BLaER1 (cell line): ENCODE data around the gene ARID1B.
A peak's percentile ranks its signal among the peaks of the same experiment; 100 is the strongest.

Experiments
- H3K27ac ChIP-seq: shearing (Covaris generic); formaldehyde crosslinking; 2 replicates; pipeline ENCODE4 v1.8.1; 2022
- H3K27me3 ChIP-seq: shearing (Covaris generic); formaldehyde crosslinking; 2 replicates; pipeline ENCODE4 v1.8.1; 2022
- H3K36me3 ChIP-seq: shearing (Covaris generic); formaldehyde crosslinking; 2 replicates; pipeline ENCODE4 v1.8.1; 2022
- H3K4me1 ChIP-seq: shearing (Covaris generic); formaldehyde crosslinking; 2 replicates; pipeline ENCODE4 v1.8.1; 2022
- H3K4me2 ChIP-seq: shearing (Covaris generic); formaldehyde crosslinking; 2 replicates; pipeline ENCODE4 v1.8.1; 2022
- H3K4me3 ChIP-seq: shearing (Covaris generic); formaldehyde crosslinking; 2 replicates; pipeline ENCODE4 v1.8.1; 2022
- H3K9ac ChIP-seq: shearing (Covaris generic); formaldehyde crosslinking; 2 replicates; pipeline ENCODE4 v1.8.1; 2022
- H3K9me3 ChIP-seq: shearing (Covaris generic); formaldehyde crosslinking; 2 replicates; pipeline ENCODE4 v1.8.1; 2022
- H4K20me1 ChIP-seq: shearing (Covaris generic); formaldehyde crosslinking; 2 replicates; pipeline ENCODE4 v1.8.1; 2022
- Cebpa-rat ChIP-seq: shearing (Covaris generic); IDR thresholded peaks from 2 replicates; pipeline ENCODE4 v1.8.1; 2022

ARID1B gene

GRCh38 chr6:156752666-156753301, 24.4 kb upstream of the ARID1B start:
- H3K4me1 ChIP-seq, result peaks cover 11% of the 10 kb centered on the region
- no peaks in the 10 kb centered on the region for H3K9me3 ChIP-seq
- no peaks in the 10 kb centered on the region for H3K27me3 ChIP-seq
- no peak overlapping the region for H3K4me3 ChIP-seq
- no peaks in the 10 kb centered on the region for H3K36me3 ChIP-seq
- H4K20me1 ChIP-seq, result no peaks in the 10 kb centered on the region
- peak overlapping the region; percentile 57 for H3K4me2 ChIP-seq
- no peak overlapping the region for H3K27ac ChIP-seq
- no peak for TF ChIP-seq Cebpa-rat
- no peak overlapping the region for H3K9ac ChIP-seq

GRCh38 chr6:156756630-156757610, 20.3 kb upstream of the ARID1B start:
- Histone ChIP-seq H3K9me3 (no peaks in the 10 kb centered on the region), H4K20me1 (no peaks in the 10 kb centered on the region), H3K27ac (no peak overlapping the region), H3K4me1 (peaks cover 11% of the 10 kb centered on the region), H3K4me3 (no peak overlapping the region), H3K9ac (no peak overlapping the region), H3K36me3 (no peaks in the 10 kb centered on the region), H3K4me2 (no peak overlapping the region), H3K27me3 (no peaks in the 10 kb centered on the region)
- TF ChIP-seq Cebpa-rat, result no peak

GRCh38 chr6:156757849-156758248, 19.3 kb upstream of the ARID1B start:
- no peak for TF ChIP-seq Cebpa-rat
- Histone ChIP-seq H3K4me1 (peaks cover 4% of the 10 kb centered on the region), H3K9ac (no peak overlapping the region), H3K4me2 (no peak overlapping the region), H3K4me3 (no peak overlapping the region), H3K27me3 (no peaks in the 10 kb centered on the region), H3K36me3 (no peaks in the 10 kb centered on the region), H4K20me1 (no peaks in the 10 kb centered on the region), H3K27ac (no peak overlapping the region), H3K9me3 (no peaks in the 10 kb centered on the region)

GRCh38 chr6:156760377-156760776, 16.8 kb upstream of the ARID1B start:
- Histone ChIP-seq H4K20me1 (no peaks in the 10 kb centered on the region), H3K9me3 (no peaks in the 10 kb centered on the region), H3K4me2 (no peak overlapping the region), H3K4me3 (no peak overlapping the region), H3K9ac (no peak overlapping the region), H3K36me3 (no peaks in the 10 kb centered on the region), H3K4me1 (no peaks in the 10 kb centered on the region), H3K27me3 (no peaks in the 10 kb centered on the region), H3K27ac (no peak overlapping the region)
- no peak for TF ChIP-seq Cebpa-rat

- Histone ChIP-seq H3K4me3 (no peak overlapping the region), H3K9ac (no peak overlapping the region), H3K27me3 (no peaks in the 10 kb centered on the region), H3K4me2 (no peak overlapping the region), H3K36me3 (no peaks in the 10 kb centered on the region), H3K9me3 (no peaks in the 10 kb centered on the region), H3K27ac (no peak overlapping the region), H4K20me1 (no peaks in the 10 kb centered on the region), H3K4me1 (no peaks in the 10 kb centered on the region)
- TF ChIP-seq Cebpa-rat, result no peak
These were observed 14.6 kb upstream of the ARID1B start for GRCh38 chr6:156762547-156762946.

GRCh38 chr6:156765117-156765516, 12.1 kb upstream of the ARID1B start:
- no peaks in the 10 kb centered on the region for H3K36me3 ChIP-seq
- H3K4me1 ChIP-seq, result no peaks in the 10 kb centered on the region; the same call in 1 of the 2 replicates
- H3K9ac ChIP-seq, result no peak overlapping the region
- H3K27ac ChIP-seq, result no peak overlapping the region
- H3K4me3 ChIP-seq, result no peak overlapping the region
- TF ChIP-seq Cebpa-rat, result no peak
- no peaks in the 10 kb centered on the region for H3K27me3 ChIP-seq
- no peaks in the 10 kb centered on the region for H4K20me1 ChIP-seq
- H3K4me2 ChIP-seq, result no peak overlapping the region
- no peaks in the 10 kb centered on the region for H3K9me3 ChIP-seq

- H3K9ac ChIP-seq, result no peak overlapping the region
- H4K20me1 ChIP-seq, result no peaks in the 10 kb centered on the region
- TF ChIP-seq Cebpa-rat, result no peak
- no peaks in the 10 kb centered on the region for H3K27me3 ChIP-seq
- H3K36me3 ChIP-seq, result no peaks in the 10 kb centered on the region
- H3K27ac ChIP-seq, result no peak overlapping the region
- no peaks in the 10 kb centered on the region for H3K9me3 ChIP-seq
- H3K4me1 ChIP-seq, result no peaks in the 10 kb centered on the region; the same call in 1 of the 2 replicates
- H3K4me3 ChIP-seq, result no peak overlapping the region
- no peak overlapping the region; the same call in 1 of the 2 replicates for H3K4me2 ChIP-seq
These were observed 9.3 kb upstream of the ARID1B start for GRCh38 chr6:156767603-156768467.

GRCh38 chr6:156771047-156771446, 6.1 kb upstream of the ARID1B start:
- no peak for TF ChIP-seq Cebpa-rat
- Histone ChIP-seq H3K4me2 (no peak overlapping the region), H3K36me3 (no peaks in the 10 kb centered on the region), H3K9me3 (no peaks in the 10 kb centered on the region), H3K4me1 (peaks cover 17% of the 10 kb centered on the region), H4K20me1 (no peaks in the 10 kb centered on the region), H3K4me3 (no peak overlapping the region), H3K27me3 (no peaks in the 10 kb centered on the region), H3K27ac (no peak overlapping the region), H3K9ac (no peak overlapping the region)

- Histone ChIP-seq H4K20me1 (no peaks in the 10 kb centered on the region), H3K4me3 (no peak overlapping the region), H3K4me1 (peaks cover 23% of the 10 kb centered on the region), H3K4me2 (no peak overlapping the region), H3K9me3 (no peaks in the 10 kb centered on the region), H3K36me3 (no peaks in the 10 kb centered on the region), H3K27me3 (no peaks in the 10 kb centered on the region), H3K9ac (no peak overlapping the region), H3K27ac (no peak overlapping the region)
- no peak for TF ChIP-seq Cebpa-rat
These were observed 5.4 kb upstream of the ARID1B start for GRCh38 chr6:156771761-156772160.
